Frontal cortex (tissue), 4 donors: Measurements from ENCODE around the gene ELFN1. TPM values are rescaled to one million over a fixed set of nuclear protein-coding genes. Genes with fewer than 3 reads are reported as not detected.

Experiments used
- DNase-seq, 2 donors: peaks; one replicate each; pipeline ENCODE4 v3.0.0; 2012; ENCODE audit warnings: low spot score in 2 of 2
- FAIRE-seq: peaks from 2 replicates; lab custom pipeline; 2012; peaks lifted over from hg19 to GRCh38; lab: Jason Lieb, UNC
- total RNA-seq: library from RNA; depleted of rRNA; stranded (reverse); fragments of >200 nt; gene quantifications from one replicate; pipeline ENCODE4 v1.2.3, GENCODE V29; 2014
- donor health status: control.
- donor health status: control.
- donor health status: control.

The ELFN1 gene
- total RNA-seq, 1 donor from 2014 or later, result 5.7 TPM

DNA sequence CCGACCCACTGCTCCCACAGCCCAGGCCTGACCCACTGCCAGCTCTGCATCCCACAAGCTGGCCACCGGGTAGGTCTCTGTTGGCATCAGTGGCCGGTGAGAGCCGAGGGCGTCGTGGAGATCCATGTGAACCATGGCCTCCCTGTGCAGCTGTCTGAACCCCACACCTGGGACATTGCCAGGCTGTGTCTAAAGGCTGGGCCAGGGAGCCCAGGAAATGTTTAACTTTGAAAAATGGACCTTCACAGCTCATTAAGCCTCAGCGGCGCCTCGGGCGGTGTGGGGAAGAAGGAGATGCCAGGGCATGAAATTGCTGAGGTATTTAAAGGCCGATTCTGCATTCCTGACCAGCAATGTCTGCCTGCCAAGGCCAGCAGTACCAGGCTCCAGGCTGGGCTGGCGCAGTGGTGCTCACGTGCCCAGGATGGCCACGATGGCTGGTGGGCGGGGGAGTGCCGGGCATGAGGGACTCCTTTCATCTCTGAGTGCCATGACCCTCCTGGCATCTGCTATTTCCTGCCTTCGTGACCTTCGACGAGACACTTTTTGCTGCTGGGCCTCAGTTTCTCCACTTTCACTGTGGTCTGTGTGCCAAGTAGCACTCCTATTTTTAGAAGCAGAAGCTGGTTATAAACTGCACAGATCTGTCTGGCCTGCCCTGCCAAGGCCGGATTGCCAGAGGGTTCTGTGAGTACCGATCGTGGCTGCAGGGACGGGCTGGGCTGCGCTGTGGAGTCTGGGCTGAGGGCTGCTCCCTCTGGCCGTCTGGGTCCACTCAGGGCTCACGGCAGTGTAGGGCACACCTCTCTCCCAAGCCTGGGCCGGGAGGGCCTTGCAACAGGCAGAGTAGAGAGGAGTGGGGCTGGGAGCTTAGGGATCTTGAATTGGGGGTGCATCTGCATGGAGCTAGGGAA, 21.8 kb downstream of the ELFN1 start:
- DNase-seq (peak; percentile 21 to 28), FAIRE-seq (no peak)

DNA sequence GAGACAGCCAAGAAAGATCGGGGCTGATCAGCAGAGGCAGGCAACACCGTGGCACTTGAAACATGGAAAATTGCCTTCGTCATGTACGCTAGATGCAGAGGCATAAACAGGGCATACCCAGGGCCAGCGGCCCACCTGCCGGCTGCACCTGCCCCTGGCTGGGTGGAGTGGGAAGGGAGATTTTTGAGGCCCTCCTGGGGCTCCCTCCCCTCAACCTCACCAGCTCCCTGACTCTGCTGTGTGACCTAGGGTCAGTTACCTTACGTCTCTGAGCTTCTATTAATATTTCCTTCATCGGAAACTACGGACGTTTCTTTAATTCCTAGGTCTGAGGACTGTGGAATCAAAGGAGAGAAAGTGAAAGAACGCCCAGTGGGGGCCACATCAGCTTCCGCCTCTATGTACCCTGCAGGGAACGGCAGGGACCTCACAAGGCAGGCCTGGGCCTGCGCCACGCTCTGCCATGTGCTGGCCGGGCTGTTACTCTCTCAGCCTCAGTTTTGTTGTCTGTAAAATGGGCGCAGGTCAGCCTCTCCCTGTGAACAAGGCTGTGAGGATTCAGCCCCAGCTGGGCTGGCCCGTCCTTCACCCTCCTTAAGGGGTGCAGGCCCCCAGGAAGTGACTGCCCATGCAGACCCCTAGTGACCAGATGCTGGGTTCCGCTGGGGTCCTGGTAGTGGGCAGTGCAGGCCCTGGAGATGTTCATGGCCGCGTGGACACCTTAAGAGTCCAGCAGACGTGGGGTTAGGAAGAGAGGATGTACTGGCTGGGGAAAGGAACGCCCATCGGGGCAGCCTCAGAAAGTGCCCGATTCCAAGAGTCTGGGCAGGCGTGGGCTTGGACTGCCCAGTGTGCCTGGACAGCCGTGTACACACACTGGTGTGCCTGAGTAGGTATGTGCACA, 22.7 kb downstream of the ELFN1 start:
- DNase-seq, result no peak
- no peak for FAIRE-seq

DNA sequence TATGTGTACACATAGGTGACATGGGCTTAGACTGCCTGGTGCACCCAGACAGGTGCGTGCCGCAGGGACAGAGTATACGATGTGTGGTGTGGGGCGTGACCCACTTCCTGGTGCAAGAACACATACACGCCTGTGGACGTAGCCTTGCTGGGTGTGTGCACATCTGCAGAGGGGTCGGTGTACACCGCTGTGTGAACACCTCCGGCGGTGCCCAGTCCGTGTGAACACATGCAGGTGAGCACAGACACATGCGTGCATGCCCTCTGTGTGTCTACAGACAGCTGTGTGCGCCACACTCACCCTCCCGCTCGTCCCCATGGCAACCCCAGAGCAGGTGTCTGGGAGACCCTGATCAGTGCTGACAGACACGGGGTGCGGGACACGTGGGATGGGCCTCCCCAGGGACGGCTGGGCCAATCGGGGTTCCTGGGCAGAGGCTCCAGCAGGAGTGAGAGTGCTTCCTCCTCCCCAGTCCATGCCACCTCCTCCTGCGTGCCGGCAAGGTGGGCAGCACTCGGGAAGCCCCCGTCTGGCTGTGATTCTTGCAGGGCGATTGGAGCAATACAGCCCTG, 23.4 kb downstream of the ELFN1 start:
- DNase-seq (peak in 1 of 2 donors; percentile 12), FAIRE-seq (no peak)

DNA sequence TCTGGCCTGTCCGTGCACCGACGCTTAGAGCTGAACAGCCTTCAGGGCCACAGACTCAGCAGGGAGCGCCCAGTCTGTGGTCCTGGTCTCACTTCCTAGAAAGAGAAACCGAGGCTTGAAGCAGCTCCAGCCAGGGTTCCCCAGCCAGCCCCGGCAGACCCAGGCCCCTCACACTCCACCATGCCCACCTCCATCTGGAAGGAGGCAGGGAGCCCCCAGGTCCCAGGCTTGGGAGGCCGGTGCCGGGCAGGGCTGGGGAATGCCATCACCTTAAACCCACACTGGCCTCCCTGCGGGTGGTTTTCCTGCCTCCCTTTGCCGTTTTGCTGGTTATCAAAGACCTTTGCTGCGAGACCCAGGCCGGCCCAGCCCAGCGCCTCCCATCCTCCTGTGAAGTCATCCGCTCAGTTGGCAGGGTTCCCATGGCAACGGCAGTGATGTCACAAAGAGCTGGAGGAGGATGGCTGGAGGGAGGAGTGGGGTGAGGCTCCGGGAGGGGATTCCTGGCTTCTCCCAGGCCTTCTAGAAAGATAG, 24.0 kb downstream of the ELFN1 start:
- FAIRE-seq (no peak), DNase-seq (peak; percentile 22 to 54)

DNA sequence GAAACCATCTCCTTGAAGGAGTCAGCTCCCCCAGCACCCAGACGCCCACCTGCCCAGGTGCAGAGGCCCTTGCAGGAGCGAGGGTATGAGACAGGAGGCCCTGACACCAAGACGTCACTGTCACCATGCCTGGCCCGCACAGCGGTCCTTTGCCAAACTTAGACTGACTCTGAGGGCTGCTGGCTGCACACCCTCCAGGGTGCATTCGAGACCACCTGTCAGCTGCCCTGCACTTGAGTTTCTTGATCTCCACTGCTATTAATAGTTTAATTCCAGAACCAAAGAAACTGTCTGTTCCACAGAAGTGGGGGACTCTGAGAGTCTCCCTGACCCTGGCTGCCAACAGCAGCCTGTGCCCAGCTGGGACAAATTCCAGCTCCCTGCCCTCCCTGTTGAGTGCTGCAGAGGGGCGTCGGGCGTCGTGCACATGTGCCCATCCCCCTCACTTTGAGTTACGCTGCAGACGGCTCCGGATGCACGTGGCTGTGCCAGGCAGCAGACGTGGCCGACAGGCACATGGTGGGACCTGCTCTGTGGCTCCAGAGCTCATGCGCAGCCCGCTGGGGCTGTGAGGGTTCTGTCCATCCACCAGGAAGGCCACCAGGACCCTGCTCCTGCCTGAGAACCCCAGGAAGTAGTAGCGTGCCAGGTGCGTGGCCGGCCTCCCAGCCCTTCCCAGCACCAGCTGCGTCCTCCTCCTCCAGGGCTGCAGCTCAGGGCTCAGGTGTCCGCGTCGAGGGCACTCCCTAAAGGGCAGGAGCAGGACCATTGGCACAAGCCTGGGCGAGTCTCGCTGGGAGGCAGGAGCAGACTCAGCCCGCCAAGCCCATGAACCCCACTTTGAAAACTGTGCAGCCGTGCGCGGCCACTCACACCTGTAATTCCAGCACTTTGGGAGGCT, 24.8 kb downstream of the ELFN1 start:
- FAIRE-seq (no peak), DNase-seq (peak in 1 of 2 donors; percentile 1)

DNA sequence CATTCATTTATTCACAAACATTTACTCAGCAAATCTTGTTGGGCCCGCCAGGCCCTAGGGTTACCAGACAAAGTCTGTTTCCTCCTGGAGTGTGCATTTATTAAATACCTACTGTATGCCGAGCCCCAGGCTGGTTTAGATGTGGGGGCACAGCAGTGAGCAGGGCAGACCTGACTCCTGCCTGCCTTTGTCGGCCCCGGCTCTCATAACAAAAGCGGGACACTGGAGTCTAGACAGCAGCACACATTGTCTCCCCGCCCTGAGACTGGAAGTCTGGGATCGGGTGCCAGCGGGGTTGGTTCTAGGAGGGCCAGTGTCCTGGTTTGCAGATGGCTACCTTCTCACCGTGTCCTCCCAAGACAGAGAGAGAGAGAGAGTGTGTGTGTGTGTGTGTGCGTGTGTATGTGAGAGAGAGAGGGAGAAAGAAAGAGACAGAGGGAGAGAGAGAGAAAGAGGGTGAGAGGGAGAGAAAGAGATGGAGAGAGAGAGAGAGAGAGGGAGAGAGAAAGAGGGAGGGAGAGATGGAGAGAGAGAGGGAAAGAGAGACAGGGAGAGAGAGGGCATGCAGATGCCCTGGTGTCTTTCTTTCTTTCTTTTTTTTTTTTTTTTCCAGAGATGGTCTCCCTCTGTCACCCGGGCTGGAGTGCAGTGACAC, 25.9 kb downstream of the ELFN1 start:
- no peak for FAIRE-seq
- no peak for DNase-seq

DNA sequence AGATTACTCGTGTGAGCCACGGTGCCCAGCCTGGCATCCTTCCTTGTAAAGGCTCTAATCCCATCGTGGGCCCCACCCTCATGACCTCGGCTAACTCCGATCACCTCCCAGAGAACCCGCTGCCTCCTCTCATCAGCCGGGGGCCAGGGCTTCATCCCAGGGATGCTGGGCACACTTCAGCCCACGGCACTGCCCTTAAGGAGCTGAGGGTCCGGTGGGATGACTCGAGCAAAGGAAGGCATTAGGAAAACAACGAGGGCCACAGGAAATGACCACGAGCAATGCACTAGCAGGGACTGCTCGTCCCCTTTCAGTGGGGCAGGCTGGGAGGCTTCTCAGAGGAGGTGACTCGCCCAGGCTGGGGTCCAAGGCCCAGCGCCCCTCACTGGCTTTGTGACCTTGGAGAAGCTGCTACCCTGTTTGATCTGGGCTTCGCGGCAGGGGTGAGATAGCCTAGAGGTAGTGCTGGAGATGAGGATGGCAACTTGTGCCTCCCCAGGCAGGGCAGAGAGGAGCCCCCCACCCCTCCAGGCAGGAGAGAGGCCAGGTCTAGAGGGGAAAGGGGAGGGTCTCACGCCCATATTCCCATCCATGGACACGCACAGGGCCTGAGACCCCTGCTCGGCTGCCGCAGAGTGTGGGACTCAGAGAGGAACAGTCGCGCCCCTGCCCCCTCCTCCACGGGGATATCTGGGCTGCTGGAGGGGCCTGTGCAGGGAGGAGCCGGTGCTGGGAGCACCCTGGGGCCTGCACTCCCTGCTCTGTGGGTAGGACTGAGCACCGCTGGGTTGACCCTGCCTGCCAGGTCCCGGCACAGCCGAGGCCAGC, 26.8 kb downstream of the ELFN1 start:
- DNase-seq (no peak), FAIRE-seq (no peak)

DNA sequence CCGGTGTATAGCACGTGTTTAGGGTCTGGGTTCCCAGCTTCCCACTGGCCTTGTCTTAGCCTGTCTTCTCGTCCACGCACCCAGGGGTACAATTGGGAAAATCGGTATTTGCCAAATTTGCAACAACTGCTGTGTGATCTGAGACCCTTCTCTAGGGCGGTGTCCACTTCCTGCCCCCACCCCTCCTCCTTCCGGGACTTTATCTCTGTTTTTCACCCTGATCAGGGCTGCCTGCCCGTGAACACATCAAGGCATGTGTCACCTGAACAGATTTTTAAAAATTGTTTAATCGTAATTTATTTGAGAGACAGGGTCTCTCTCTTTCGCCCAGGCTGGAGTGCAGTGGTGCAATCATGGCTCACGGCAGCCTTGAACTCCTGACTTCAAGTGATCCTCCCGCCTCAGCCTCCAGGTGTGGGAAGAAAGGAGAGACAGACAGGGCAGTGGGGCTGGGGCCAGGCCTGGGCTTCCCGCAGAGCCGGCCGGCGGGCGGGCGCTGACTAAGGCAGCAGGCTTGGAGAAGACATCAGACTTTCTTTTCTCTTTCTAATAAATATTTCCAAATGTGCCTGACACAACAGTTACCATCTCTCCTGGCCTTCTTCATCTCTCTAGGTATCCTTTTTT, 27.5 kb downstream of the ELFN1 start:
- FAIRE-seq, result no peak
- no peak for DNase-seq

DNA sequence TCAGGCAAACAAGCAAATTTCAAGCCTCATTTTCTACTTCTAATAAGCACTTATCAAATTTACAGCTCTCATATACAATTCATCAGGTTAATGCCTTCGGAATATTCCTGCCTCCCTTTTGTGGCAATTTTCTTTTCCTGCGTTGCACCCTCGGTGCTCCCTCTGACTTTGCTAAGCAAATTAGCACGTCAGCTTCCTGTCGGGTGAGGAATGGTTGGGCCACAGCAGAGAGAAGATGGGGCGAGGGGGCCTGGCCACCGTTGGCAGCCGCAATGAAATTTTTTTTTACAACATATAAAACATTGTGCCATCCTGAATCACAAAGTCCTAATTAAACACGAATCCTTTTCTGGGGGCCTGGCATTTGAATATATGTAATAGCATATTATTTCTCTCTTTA, 28.1 kb downstream of the ELFN1 start:
- FAIRE-seq (no peak), DNase-seq (no peak)

DNA sequence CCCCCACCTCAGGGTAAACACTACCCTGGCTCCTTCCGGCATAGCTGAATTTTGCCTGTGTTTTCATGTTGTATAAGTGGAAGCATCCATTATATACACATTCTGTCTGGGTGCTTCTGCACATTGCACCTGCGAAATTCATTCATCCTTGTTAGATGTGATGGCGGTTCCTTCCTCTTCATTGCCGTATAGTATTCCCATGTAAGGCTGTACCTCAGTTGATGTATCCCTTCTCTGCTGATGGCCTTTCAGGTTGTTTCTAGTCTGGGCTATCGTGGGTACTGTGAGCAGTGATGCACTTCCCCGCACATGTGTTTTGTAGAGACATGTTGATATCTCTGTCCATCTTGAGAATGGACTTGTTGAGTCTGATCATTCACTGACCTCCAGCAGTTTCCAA, 28.9 kb downstream of the ELFN1 start:
- FAIRE-seq (no peak), DNase-seq (peak in 1 of 2 donors; percentile 1)

DNA sequence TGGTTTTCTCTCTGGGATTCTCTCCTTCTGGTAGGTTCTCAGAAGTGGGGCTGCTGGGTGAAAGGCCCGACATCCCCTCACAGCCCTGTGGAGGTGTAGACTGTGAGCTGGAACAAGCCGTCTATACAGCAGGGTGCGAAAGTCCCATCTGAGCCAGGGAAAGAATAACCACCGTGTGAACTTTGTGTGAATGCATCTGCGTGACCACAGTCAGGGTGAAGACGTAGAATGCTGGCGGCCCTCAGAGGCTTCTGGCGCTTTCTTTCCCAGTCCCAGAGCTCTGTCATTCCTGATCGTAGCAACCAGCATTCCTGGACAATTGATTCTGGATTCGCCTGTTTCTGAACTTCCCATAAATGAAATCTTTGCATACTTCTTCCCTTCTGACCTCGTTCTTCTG, 30.0 kb downstream of the ELFN1 start:
- FAIRE-seq (no peak), DNase-seq (peak in 1 of 2 donors; percentile 0)

DNA sequence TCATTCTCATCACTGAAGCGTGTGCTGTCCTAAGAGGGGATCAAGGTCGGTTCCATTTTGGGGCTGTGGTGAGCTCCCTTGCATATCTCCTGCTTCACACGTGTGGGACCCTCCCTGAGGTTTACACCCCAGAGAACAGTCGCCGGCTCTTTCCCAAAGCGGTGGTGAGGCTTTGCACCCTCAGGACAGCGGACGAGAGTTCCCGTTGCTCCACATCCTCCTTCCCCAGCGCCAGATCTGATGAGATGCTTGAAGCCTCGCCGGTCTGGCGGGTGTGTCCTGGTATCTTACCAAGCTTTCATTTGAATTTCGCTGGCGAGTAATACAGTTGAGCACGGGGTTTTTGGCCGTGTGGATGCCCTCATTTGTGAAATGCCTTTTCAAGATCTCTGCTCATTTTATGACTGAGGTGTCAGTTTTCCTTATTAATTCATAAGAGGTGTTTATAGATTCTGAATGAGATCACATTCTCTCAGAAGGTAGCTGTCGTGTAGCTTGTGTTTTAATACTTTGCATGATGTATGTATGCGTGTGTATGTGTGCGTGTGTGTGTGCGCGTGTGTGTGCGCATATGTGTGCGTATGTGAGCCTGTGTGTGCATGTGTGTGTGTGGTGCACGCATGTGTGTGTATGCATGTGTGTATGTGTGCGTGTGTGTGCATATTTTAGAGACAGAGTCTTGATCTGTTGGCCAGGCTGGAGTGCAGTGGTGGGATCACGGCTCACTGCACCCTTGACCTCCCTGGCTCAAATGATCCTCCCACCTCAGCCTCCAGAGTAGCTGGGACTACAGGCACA, 30.7 kb downstream of the ELFN1 start:
- FAIRE-seq (no peak), DNase-seq (no peak)

DNA sequence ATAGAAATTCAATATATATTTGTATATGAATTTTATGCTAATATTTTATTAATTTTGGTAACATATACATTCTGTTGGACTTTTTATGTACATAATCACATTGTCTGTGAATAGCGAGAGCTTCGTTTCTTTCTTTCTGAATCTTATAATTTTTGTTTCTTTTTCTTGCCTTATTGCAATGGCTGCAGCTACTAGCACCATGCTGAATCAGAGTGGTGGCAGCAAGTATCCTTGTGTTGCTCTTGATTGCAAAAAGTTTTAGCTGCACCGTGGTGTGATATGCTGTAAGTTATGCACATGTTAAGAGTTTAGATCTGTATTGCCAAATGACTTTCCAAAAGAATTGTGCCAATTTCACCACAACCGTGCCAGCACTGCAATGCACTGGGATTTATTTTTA, 32.6 kb downstream of the ELFN1 start:
- DNase-seq, result no peak

DNA sequence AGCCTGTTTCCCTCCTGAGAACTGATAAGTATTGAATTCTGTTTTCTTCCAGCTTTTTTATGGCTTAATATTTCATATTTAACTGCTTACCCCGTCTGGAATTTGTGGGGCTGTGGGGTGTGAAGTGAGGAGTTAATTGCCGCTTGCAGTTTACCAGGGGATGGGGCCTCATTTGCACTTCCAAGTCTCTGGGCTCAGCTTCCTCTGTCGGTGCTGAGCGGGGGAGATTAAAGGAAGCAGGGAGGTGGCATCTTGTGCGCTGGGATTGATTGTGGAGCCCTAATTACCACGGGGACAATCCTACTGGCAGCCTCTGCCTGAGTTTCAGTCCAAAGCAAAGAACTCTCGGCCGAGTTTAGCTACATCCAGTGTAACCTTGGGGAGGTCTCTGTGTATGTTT, 33.4 kb downstream of the ELFN1 start:
- no peak for FAIRE-seq
- no peak for DNase-seq

More for the DNA sequence above, 32.6 kb downstream of the ELFN1 start:
- FAIRE-seq, result no peak

DNA sequence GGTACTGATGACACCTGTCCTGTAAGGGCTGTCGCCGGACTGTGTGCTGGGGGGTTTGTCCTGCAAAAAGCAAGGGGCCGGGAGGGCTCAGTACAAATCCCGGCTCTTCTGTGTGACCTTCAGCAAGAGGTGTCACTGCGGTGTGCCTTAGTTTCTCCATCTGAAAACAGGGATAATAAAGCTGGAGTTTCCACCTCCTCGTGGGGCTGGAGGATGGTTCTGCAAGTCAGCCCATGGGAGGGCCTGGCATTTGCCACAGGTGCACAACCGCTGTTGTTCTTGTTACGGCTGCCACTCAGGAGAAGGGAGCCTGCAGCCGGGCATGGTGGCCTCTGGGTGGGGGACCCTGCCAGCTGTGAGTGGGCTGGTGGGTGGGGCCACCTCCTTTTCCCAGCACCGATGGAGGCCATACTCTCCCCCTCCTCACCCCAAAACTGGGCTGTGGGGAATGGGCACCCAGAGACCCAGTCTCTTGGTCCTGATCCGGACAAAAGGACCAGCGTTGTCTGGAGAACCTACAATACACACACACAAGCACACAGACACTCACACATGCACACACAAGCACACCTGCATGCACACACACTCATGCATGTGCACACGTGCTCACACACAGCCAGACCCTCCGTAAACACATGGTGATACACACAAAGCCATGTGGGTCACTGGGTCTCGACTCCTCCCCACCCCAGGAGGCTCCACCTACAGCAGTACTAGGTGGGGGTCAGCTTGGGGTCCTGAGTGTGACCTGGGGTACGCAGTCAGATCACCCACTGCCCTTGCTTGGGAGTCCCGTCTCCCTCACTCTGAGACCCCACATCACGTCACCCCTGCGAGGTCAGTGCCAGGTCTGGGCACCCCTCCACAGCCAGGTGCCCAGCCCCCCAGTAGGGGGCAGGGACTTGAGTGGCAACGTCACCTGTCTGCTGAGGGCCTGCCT, 34.1 kb downstream of the ELFN1 start:
- DNase-seq, result no peak
- FAIRE-seq, result no peak
